Inflammatory macrophage treated with lipopolysaccharide for 4 hours (primary cell): Measurements from ENCODE around the gene INPP4B.

Source experiments
- DNase-seq: peaks from one replicate; pipeline ENCODE4 v3.0.0-alpha.2; 2020

INPP4B gene

DNA sequence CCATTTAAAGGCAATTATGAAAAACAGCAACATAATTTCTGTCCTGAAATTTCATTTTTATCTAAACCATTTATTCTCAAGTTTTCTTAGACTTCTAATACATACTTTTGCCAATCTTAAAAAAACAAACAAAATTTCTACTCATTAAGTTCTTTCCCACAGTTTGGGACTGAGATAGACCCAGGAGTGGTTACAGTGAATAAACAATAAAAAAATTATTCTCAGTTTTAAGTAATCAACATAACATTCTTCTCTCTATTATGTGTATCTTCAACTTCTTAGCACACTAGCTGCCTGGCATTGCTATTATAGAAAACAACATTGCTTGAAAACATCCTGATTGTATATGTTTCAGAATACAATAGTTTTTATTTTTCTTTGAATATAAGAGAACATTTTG, 676.9 kb downstream of the INPP4B start:
- no peak for DNase-seq

GRCh38 chr4:142168181-142168580, 677.9 kb downstream of the INPP4B start:
- DNase-seq = no peak

- DNase-seq = no peak
Observed at GRCh38 chr4:142164767-142165500, 681.2 kb downstream of the INPP4B start.

- DNase-seq = no peak
Observed at GRCh38 chr4:142161086-142161485, 685.0 kb downstream of the INPP4B start.

DNA sequence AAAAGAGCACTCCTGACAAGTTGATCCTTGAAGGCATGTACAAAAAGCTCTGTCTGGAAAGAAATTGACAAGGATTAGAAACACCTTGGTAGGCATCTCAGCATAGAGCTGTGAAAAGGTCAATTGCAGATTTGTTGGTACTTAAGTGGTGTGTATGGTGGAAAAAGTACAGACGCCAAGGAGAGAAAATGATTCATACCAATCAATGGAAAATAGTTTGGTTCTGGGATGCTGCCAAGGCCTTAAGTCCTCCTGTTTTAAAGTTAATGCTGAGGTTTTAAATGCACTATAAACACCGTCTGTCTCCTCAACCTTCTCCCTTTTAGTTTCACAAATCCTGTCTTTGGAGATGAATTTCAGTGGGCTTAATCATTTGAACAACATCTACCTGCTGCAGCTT, 685.6 kb downstream of the INPP4B start:
- no peak for DNase-seq

DNA sequence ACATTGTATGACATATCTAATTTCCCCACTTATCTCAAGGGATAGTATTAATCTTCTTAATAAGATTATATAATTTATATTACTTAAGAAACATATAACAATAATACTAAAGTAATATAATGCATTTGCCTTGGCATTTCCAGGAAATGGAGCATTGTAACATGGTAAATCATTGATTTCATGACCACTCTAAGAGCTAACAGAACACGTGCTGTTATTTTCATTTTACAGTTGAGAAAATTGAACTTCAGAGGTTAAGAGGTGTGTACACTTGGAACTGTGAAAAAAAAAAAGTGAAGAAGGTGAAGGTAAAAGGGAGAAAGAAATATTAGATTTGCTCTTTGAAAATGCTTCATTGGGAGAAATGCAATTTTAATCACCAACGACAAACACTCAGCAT, 687.1 kb downstream of the INPP4B start:
- no peak for DNase-seq

DNA sequence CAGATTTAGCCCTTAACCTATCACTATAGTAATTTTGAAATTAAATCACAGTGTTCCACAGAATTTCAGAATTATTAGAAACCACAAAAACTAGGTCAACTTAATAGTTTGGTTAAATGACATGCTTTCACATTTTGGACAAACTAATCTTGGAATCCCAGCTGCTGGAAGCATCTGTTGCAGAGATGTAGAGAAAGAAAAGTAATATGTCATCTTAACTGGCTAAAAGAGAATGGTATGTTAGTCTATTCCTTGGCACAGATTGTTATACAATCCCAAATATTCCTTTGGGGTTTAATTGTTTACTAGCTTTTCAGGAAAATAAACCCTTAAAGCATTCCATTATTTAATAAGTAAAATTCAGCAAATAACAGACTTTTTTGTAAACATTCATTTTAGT, 689.8 kb downstream of the INPP4B start:
- DNase-seq = no peak

DNA sequence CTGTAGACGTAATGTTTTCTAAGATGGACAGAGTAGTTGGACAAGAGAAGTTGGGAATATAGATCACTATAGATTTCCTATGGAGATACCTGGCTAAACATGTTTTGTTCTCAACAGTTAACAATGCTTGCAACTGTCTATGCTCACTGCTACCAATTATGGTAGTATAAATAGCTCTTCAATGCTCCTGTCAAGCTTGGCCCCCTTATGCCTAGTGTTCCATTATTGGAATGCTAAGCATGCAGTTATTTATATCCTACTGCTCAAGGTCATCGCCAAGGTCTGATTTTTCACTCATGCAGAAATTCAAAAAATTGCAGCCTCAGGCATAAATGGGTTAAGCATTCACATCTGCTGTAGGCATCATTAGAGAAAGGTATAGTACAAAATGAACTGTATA, 690.8 kb downstream of the INPP4B start:
- DNase-seq = no peak

DNA sequence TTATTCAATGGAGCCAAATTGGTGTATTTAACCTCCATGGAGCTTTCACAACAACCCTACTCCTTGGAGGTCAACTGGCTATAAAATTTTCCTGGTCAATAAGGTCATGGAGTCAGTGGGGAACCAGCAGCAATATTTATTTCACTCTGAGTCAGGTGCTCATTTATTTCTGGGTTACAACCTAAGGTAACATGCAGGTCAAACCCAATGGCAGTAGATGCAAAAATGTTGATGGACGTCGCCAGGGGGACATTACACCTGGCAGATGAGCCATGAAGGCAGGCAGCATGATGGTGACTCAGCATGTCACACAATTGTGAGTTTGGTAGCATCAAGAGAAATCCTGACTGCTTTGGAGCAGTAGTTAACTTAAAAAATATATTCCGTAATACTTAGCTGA, 695.6 kb downstream of the INPP4B start:
- no peak for DNase-seq

DNA sequence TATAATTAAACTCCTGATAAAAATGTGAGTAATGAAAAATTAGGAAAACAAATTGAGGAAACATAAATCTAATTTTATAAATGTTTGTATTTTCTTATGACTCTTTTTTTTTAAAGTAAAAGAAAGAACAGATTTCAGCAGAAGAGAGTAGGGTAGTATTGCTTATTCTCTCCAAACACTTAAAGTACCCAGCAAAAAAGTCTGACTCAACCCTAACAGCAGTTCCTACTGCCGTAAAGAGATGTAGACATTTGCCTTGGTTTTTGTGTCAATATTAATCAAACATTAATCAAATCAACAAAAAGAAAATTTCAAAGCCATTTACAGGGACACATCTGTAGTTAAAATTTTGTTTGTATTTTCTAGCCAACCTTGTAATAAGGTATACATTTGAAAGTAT, 701.3 kb downstream of the INPP4B start:
- DNase-seq = no peak

GRCh38 chr4:142142366-142143054, 703.6 kb downstream of the INPP4B start:
- DNase-seq = no peak

DNA sequence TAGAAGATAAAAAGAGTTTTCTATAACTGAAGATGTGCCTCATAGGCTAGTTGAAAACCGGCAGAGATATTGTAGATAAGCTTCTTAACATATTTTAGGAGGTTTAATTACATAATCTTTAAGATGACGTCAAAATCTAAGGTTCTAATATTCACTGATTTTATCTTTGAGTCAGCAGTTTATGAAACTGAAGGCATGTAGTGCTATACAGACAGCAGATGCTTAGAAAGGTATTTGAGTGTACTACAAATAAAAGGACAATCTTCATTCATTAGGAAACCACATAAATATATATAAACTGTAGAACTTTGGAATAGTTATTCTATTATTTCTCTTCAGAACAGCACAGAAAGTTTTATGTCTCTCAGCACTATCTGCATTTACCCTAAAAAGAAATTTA, 704.9 kb downstream of the INPP4B start:
- DNase-seq = no peak

- no peak for DNase-seq
Observed at GRCh38 chr4:142130666-142131065, 715.4 kb downstream of the INPP4B start.

DNA sequence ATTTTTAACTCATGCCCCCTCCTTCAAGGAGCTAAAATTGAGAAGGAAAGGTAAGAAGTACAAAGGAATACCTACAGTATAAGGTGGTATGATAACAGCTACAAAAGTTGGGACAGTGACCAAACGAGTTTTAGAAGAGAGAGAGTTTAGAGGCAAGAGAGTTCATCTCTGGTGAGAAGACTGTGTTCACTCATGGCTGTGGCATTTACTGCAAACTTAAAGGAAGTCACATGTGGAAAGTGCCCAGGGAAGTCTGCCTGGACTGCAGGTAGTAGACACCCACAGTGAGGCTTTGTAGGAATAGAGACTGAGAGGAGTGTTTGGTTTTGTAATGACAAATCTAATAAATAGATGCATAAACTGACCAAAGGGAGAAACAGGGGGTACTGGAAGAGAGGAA, 716.2 kb downstream of the INPP4B start:
- DNase-seq = no peak

- DNase-seq = no peak
Observed at GRCh38 chr4:142129473-142129872, 716.6 kb downstream of the INPP4B start.

DNA sequence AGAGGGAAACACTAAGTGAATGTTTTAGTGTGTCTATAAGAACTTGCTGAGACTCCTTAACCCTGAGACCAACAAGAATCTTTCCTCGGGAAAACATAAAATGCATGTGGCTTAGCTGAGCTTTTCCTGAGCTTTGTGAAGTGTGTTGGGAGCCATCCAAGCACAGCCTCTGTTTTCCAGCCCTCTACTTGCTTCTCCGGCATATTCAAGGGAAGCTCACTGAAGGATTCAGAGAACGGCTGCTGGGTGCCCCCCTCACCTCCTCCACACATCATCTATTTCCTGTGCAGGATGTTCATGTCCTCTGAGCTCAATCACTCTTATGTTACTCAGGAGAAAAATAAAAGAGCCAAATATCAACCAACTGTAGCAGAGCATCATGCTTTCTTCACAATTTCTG, 717.6 kb downstream of the INPP4B start:
- no peak for DNase-seq

DNA sequence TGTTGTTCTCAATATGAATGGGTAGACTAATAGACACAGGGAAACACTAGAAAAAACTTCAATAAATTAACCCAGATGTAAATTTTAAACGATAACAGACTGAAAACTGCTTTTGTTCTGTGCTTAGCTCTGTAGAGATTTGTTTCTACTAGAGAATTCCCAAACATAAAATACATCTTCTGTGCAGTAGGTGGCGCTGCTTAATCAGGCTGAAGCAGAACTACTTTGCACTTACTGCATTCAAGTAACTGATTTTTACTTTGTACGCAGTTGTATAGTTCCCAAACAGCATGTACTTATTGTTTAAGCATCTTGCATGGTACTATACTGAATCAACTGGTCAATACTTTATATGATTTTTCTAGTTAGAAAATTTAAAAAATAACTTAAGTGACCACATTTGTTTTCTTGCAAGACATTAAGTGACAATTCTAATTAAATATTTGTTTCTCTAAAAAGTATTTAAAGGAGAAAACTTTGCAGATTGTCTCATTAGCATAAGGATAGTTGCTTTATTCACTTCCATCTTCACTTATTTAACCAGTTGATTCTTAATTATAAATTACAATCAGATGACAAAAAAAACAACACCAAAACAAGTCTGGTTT, 719.1 kb downstream of the INPP4B start:
- DNase-seq = peak; percentile 54

- no peak for DNase-seq
Observed at GRCh38 chr4:142124874-142125273, 721.2 kb downstream of the INPP4B start.

DNA sequence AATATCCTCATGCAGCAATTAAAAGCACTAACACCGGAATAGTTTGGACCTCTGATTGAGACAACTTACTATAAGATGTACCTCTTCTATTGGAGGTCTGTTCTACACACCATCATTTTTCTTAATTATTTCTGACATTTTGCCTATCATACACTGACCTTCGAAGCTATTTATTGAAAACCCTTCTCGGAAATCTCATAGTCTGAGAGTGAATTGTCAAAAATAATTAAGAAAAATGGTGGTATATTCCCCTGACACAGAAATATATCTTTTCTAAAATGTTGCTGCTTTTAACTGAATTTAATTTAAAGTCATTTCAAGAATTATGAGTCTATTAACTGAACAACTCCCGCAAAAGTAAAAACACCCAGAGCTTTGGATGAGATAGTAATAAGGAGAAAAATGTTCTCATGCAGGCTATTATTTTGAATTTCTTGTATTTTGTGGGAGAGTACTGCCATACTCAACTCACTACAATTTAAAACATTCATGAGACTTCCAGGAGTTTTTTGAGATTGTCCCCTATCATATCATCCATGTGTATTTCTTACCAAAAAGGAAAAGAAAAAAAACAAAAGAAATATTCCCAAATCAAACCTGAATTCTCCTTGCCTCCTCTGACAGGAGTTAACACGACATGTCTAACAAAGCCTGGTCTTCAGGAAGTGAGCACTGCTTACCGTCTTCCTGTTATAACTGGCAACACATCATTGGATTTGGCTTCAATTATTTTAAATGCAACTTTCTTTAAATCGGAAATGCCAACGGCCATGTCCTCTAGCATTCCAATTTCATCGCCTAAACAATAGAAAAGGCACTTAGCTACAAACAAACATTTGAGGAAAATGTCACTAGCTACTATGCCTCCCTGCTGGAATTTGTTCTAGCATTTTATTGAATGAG, 724.4 kb downstream of the INPP4B start:
- no peak for DNase-seq

DNA sequence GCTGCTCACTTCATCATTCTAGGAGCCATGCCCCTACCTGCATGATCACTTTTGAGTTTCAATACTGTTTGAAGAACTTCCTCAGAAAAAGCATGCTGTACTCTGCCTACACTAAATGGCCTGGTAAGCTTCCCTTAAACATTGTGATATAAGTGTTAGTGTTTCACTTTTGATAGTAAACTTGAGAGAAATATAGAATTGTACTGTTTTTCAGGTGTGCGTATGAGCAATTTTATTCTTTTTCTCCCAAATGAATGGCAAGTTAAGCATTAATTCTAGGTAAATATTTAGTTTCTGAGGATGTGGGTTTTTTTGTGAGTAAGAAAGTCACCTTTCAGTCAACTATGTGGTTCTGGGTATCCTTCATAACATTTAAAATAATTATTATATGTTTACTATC, 725.2 kb downstream of the INPP4B start:
- no peak for DNase-seq

- no peak for DNase-seq
Observed at GRCh38 chr4:142112451-142112850, 733.6 kb downstream of the INPP4B start.

- no peak for DNase-seq
Observed at GRCh38 chr4:142110136-142110535, 736.0 kb downstream of the INPP4B start.

DNA sequence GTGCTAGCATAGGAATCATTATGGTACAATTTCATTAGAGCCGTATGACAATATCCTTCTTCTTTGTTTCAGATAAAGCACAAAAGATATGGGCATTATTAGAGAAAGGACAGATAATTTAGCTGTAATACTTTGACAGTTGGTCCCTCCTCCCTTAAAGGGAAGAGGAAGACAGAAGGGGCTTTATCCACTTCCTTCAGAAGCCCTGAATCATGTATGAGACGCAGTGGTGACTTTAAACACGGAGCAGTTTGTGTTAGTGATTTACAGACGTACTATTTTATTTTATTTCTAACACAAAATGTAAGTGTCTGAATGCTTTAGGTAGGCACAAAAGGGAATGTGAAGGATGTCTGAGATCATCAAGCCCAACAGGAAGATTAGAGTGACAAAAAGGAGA, 742.1 kb downstream of the INPP4B start:
- DNase-seq = no peak
